Chondrocyte (in vitro differentiated cells): Measurements from ENCODE around the gene TMEM117. TPM values are rescaled to one million over a fixed set of nuclear protein-coding genes. Genes with fewer than 3 reads are reported as not detected.

ENCODE experiments used
- DNase-seq: peaks from one replicate; pipeline ENCODE4 v3.0.0; 2021; ENCODE audit warnings: mixed read lengths, low spot score
- H3K27ac Mint-ChIP-seq: one replicate; pipeline ENCODE4 v1.8.0; 2021; ENCODE audit warnings: mild to moderate bottlenecking, moderate library complexity, mixed read lengths; ENCODE audit not compliant: unreplicated experiment
- H3K27me3 Mint-ChIP-seq: 2 replicates; pipeline ENCODE4 v1.8.0; 2021; ENCODE audit warnings: low read depth, mixed read lengths
- H3K36me3 Mint-ChIP-seq: 2 replicates; pipeline ENCODE4 v1.8.0; 2021; ENCODE audit warnings: low read depth, mixed read lengths
- H3K4me1 Mint-ChIP-seq: 2 replicates; pipeline ENCODE4 v1.8.0; 2021; ENCODE audit warnings: low read depth, mild to moderate bottlenecking, mixed read lengths
- H3K4me3 Mint-ChIP-seq: one replicate; pipeline ENCODE4 v1.8.0; 2021; ENCODE audit warnings: mild to moderate bottlenecking, moderate library complexity, mixed read lengths; ENCODE audit not compliant: unreplicated experiment
- H3K9me3 Mint-ChIP-seq: 2 replicates; pipeline ENCODE4 v1.8.0; 2021; ENCODE audit warnings: low read depth, mixed read lengths
- total RNA-seq: library from RNA; stranded (reverse); gene quantifications from 3 replicates; pipeline ENCODE4 v1.2.1, GENCODE V29; 2021
- TF ChIP-seq, protein P1 (sequence below): fragments of 200-600 bp; sonication (generic); IDR thresholded peaks from 2 replicates; pipeline ENCODE4 v1.5.0; 2021; ENCODE audit warnings: antibody characterized with exemption, mild to moderate bottlenecking, moderate library complexity

The TMEM117 gene
- total RNA-seq, 1 donor from 2014 or later: 15.5 TPM

DNA sequence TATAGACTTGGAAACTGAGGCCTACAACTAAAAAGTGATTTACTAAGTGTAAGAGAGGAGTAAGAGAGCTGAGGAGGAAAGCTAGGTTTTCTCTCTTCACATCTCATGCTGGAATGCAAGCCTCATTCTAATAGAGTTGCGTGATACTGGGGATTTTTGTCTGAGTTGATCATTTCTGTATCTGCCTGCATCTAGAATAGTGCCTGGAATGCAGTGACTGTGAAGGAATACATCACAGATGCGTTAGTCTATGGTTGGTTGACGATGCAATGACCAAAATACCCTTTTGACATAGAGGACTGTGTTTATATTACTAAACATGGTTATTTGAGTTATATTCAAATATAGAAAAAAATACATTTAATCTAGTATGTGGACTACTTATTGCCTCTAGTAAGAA, 9.2 kb upstream of the TMEM117 start:
- no peak overlapping the region for H3K27ac Mint-ChIP-seq
- H3K4me3 Mint-ChIP-seq: no peak overlapping the region
- peaks cover 5% of the 10 kb centered on the region for H3K4me1 Mint-ChIP-seq
- no peak for DNase-seq
- H3K9me3 Mint-ChIP-seq: no peaks in the 10 kb centered on the region
- H3K27me3 Mint-ChIP-seq: no peaks in the 10 kb centered on the region
- no peaks in the 10 kb centered on the region for H3K36me3 Mint-ChIP-seq
- TF ChIP-seq, protein P1, sequence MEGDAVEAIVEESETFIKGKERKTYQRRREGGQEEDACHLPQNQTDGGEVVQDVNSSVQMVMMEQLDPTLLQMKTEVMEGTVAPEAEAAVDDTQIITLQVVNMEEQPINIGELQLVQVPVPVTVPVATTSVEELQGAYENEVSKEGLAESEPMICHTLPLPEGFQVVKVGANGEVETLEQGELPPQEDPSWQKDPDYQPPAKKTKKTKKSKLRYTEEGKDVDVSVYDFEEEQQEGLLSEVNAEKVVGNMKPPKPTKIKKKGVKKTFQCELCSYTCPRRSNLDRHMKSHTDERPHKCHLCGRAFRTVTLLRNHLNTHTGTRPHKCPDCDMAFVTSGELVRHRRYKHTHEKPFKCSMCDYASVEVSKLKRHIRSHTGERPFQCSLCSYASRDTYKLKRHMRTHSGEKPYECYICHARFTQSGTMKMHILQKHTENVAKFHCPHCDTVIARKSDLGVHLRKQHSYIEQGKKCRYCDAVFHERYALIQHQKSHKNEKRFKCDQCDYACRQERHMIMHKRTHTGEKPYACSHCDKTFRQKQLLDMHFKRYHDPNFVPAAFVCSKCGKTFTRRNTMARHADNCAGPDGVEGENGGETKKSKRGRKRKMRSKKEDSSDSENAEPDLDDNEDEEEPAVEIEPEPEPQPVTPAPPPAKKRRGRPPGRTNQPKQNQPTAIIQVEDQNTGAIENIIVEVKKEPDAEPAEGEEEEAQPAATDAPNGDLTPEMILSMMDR: no peak

DNA sequence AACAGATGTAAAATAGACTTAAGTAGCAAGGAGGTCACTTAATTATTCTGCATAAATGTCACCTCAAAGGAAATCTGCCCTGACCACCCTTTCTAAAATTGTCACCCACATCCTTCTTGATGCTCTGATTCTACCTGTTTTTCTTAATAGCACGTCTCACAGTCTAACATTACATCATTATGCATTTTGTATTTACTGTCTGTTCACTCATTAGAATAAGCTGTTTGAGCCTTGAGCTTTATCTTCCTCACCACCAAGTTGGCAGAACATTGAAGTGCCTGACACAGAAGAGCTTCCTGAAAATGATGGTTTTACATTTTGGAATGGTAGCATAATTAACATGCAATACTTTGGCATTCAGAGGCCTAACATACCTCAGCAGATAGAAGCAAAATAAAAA, 8.8 kb upstream of the TMEM117 start:
- no peak overlapping the region for H3K27ac Mint-ChIP-seq
- peaks cover 5% of the 10 kb centered on the region for H3K4me1 Mint-ChIP-seq
- no peak overlapping the region for H3K4me3 Mint-ChIP-seq
- TF ChIP-seq, protein P1: no peak
- H3K9me3 Mint-ChIP-seq: no peaks in the 10 kb centered on the region
- no peaks in the 10 kb centered on the region for H3K36me3 Mint-ChIP-seq
- H3K27me3 Mint-ChIP-seq: no peaks in the 10 kb centered on the region
- no peak for DNase-seq

DNA sequence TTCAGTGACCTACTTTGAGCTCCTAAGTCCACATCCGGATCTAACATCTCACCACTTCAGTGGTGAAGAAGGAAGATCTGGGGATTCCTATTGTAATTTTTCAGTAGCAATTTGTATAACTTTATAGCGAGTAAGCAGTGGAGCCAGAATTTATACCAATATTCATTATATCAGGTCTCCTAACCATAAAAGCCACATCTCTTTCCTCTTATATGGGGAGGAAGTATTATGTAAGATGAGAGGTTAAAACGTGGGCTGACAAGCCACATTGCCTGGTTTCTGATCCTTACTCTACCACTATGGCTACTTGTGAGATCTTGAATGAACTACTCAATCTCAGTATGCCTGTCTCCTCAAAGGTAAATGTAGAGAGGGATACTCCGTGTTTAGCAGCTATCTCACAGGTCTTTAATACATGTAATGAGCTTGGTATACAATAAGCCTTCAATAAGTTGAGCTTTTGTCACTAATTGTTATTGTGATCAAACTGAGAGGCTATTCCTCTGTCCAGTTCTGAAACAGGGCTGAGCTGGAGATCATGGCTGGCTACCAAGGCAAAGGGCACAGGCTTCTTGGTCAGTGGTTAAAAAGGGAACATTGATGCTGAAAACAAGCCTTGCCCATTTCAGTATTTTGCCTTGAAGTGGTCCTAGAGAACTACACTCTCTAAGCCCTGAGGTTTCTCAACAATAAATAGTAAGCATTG, 3.3 kb upstream of the TMEM117 start:
- no peak for DNase-seq
- Mint-ChIP-seq H3K36me3 (no peaks in the 10 kb centered on the region), H3K4me3 (no peak overlapping the region), H3K27me3 (no peaks in the 10 kb centered on the region), H3K27ac (no peak overlapping the region), H3K4me1 (peaks cover 25% of the 10 kb centered on the region), H3K9me3 (no peaks in the 10 kb centered on the region)
- TF ChIP-seq, protein P1: no peak

DNA sequence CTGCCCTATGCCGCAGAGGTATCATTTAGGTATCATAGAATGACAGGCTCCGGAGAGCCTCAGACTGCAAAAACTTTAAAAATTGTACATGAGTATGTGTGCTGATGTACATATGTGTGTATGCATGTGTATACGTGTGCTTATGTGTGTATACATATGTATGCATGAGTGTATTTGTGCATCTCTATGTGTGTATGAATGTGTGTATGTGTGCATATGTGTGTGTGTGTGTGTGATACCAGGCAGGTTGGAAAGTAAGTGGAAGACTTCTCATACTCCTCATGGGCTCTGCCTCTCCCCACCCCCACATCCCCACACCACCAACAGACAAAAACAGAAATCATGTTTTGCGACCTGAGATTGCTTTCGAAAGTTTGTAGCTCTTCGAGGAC, 621 bp upstream of the TMEM117 start:
- Mint-ChIP-seq H3K27me3 (no peaks in the 10 kb centered on the region), H3K4me1 (peaks cover 24% of the 10 kb centered on the region), H3K9me3 (no peaks in the 10 kb centered on the region), H3K4me3 (peak overlapping the region; percentile 74), H3K27ac (peak overlapping the region; percentile 74), H3K36me3 (no peaks in the 10 kb centered on the region)
- DNase-seq: no peak
- TF ChIP-seq, protein P1: no peak

DNA sequence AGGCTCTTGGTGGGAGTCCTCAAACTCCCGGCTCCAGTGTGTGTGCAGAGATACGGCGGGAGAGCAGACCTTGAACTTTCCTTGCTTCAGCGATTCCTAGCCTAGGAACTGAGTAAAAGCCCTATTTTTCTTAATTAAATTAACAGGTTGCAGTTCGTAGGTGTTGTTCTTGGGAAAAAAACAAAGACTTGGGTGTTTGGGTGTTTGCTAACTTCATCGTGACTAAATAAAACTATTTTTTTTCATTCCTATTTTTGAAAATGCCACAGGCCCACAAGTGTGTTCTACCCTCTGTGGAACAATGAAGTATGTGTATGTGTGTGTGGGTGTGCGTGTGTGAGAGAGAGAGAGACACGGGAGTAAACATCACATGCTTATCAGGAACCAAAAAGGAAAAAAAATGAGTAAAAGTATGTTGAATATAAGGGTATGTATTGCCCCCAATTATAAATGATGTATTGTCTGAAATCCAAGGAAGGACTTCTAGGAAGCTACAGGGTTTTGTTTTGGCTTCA, 651 bp downstream of the TMEM117 start:
- H3K36me3 Mint-ChIP-seq: no peaks in the 10 kb centered on the region
- H3K27ac Mint-ChIP-seq: peak overlapping the region; percentile 88
- H3K4me3 Mint-ChIP-seq: peak overlapping the region; percentile 64
- H3K9me3 Mint-ChIP-seq: no peaks in the 10 kb centered on the region
- DNase-seq: no peak
- no peaks in the 10 kb centered on the region for H3K27me3 Mint-ChIP-seq
- peaks cover 25% of the 10 kb centered on the region for H3K4me1 Mint-ChIP-seq
- TF ChIP-seq, protein P1: peak; percentile 4
